ENCODE data around the gene IMPG2.

The IMPG2 gene

GRCh38 chr3:101273156-101273555, 47.2 kb downstream of the IMPG2 start:
- DNase-seq: no peak

- no peak for DNase-seq
Measured at GRCh38 chr3:101271728-101272127, 48.6 kb downstream of the IMPG2 start.

- no peak for DNase-seq
Measured at GRCh38 chr3:101270149-101270548, 50.2 kb downstream of the IMPG2 start.

GRCh38 chr3:101268971-101269671, 51.3 kb downstream of the IMPG2 start:
- DNase-seq: no peak

GRCh38 chr3:101268141-101268540, 52.2 kb downstream of the IMPG2 start:
- no peak for DNase-seq

GRCh38 chr3:101266566-101266965, 53.8 kb downstream of the IMPG2 start:
- DNase-seq: no peak

- DNase-seq: no peak
Measured at GRCh38 chr3:101266071-101266470, 54.3 kb downstream of the IMPG2 start.

GRCh38 chr3:101262393-101263240, 57.8 kb downstream of the IMPG2 start:
- DNase-seq: peak; percentile 49

- DNase-seq: no peak
Measured at GRCh38 chr3:101261506-101261905, 58.9 kb downstream of the IMPG2 start.

GRCh38 chr3:101259485-101260341, 60.7 kb downstream of the IMPG2 start:
- DNase-seq: no peak

- no peak for DNase-seq
Measured at GRCh38 chr3:101256511-101256910, 63.9 kb downstream of the IMPG2 start.

- DNase-seq: no peak
Measured at GRCh38 chr3:101255441-101255840, 64.9 kb downstream of the IMPG2 start.

- DNase-seq: peak; percentile 88
Measured at GRCh38 chr3:101253396-101253795, 67.0 kb downstream of the IMPG2 start.

GRCh38 chr3:101252945-101253344, 67.4 kb downstream of the IMPG2 start:
- DNase-seq: no peak

- no peak for DNase-seq
Measured at GRCh38 chr3:101252307-101252706, 68.1 kb downstream of the IMPG2 start.

- DNase-seq: no peak
Measured at GRCh38 chr3:101251441-101251840, 68.9 kb downstream of the IMPG2 start.

GRCh38 chr3:101249522-101249921, 70.9 kb downstream of the IMPG2 start:
- DNase-seq: no peak

GRCh38 chr3:101248736-101249135, 71.6 kb downstream of the IMPG2 start:
- no peak for DNase-seq

- DNase-seq: no peak
Measured at GRCh38 chr3:101244212-101244575, 76.2 kb downstream of the IMPG2 start.

- no peak for DNase-seq
Measured at GRCh38 chr3:101243285-101244211, 76.8 kb downstream of the IMPG2 start.

- DNase-seq: no peak
Measured at GRCh38 chr3:101240719-101241399, 79.5 kb downstream of the IMPG2 start.

- DNase-seq: no peak
Measured at GRCh38 chr3:101235048-101235447, 85.3 kb downstream of the IMPG2 start.
